GM12878 (cell line): ENCODE results near the gene GID8. TPM values are rescaled to one million over a fixed set of nuclear protein-coding genes. Genes with fewer than 3 reads are reported as not detected.

Experiments used
- ATAC-seq: fragments of 200-7000 bp; cut with Tn5 transposase; 3 replicates; pipeline ENCODE4 v1.9.1; 2020; ENCODE audit warnings: mild to moderate bottlenecking, moderate library complexity
- BruUV-seq: library from RNA; stranded (reverse); fragments of 400-500 nt; replicated peaks from 2 replicates; lab custom pipeline; 2021; lab: Mats Ljungman, UMichigan
- CTCF ChIA-PET: fragments of 300-600 bp; sonication (Branson Sonifier 250); formaldehyde crosslinking; extraction: SDS; loops from one replicate; lab custom pipeline; 2021; ENCODE audit warnings: inconsistent platforms; lab: Yijun Ruan, JAX
- POLR2A ChIA-PET: fragments of 350-600 bp; formaldehyde crosslinking; extraction: SDS; loops from one replicate; lab custom pipeline; 2021; ENCODE audit warnings: inconsistent platforms; lab: Charles Lee
- RAD21 ChIA-PET: fragments of 300-600 bp; sonication (Branson Sonifier 250); formaldehyde crosslinking; loops from one replicate; lab custom pipeline; 2023; ENCODE audit warnings: antibody characterized with exemption; ENCODE audit not compliant: unreplicated experiment; lab: Charles Lee
- SMC1A ChIA-PET: fragments of 300-600 bp; sonication (Branson Sonifier 250); formaldehyde crosslinking; loops from one replicate; lab custom pipeline; 2023; ENCODE audit not compliant: unreplicated experiment, uncharacterized antibody; lab: Charles Lee
- DNase-seq: peaks from one replicate; pipeline ENCODE4 v3.0.0-alpha.2; 2011; ENCODE audit warnings: low read depth, low spot score
- FAIRE-seq: peaks from 3 replicates; lab custom pipeline; 2011; peaks lifted over from hg19 to GRCh38; lab: Jason Lieb, UNC
- H2AFZ ChIP-seq: 2 replicates; pipeline ENCODE4 v1.6.0; 2011; ENCODE audit warnings: low read depth, low read length, control low read depth; ENCODE audit not compliant: control insufficient read depth
- H3K27ac ChIP-seq: 2 replicates; pipeline ENCODE4 v1.5.1; 2011; ENCODE audit warnings: control low read depth; ENCODE audit not compliant: control insufficient read depth, insufficient read depth
- H3K27me3 ChIP-seq, 2 experiments: replicated peaks in 1 of 2; 2 replicates each; pipeline versions ENCODE4 v1.6.0 to v1.6.1; 2011; ENCODE audit warnings: low read length in 1 of 2; ENCODE audit not compliant: control insufficient read depth in 2 of 2, insufficient read depth in 2 of 2
- H3K36me3 ChIP-seq, 2 experiments: 2 replicates each; pipeline ENCODE4 v1.5.1; 2011; ENCODE audit warnings: low read length in 1 of 2; ENCODE audit not compliant: control insufficient read depth in 2 of 2, insufficient read depth in 2 of 2
- H3K4me1 ChIP-seq: 2 replicates; pipeline ENCODE4 v1.6.1; 2011; ENCODE audit warnings: mild to moderate bottlenecking, low read length, moderate library complexity, mixed read lengths; ENCODE audit not compliant: control insufficient read depth, insufficient read depth
- H3K4me2 ChIP-seq: 2 replicates; pipeline ENCODE4 v1.6.0; 2011; ENCODE audit warnings: control low read depth; ENCODE audit not compliant: control insufficient read depth, insufficient read depth
- H3K4me3 ChIP-seq: fragments of 200-600 bp; sonication (generic); 2 replicates; pipeline ENCODE4 v1.5.1; 2016
- H3K79me2 ChIP-seq: 2 replicates; pipeline ENCODE4 v1.6.0; 2011; ENCODE audit warnings: low read length; ENCODE audit not compliant: control insufficient read depth, insufficient read depth
- H3K9ac ChIP-seq: 2 replicates; pipeline ENCODE4 v1.8.0; 2011; ENCODE audit warnings: low read length, control low read depth, mixed read lengths; ENCODE audit not compliant: control insufficient read depth, insufficient read depth
- H3K9me3 ChIP-seq: replicated peaks from 3 replicates; pipeline ENCODE4 v1.5.1; 2011; ENCODE audit warnings: mild to moderate bottlenecking, low read length; ENCODE audit not compliant: control insufficient read depth, insufficient read depth
- H4K20me1 ChIP-seq: 2 replicates; pipeline ENCODE4 v1.6.0; 2011; ENCODE audit not compliant: control insufficient read depth, insufficient read depth
- BCL11A ChIP-seq: IDR thresholded peaks from 2 replicates; pipeline ENCODE4 v1.6.1; 2011; ENCODE audit warnings: low read depth, low read length
- BRCA1 ChIP-seq: IDR thresholded peaks from 2 replicates; pipeline ENCODE4 v1.6.1; 2011; ENCODE audit warnings: low read depth, low read length, improper control_type of control experiment
- IRF5 ChIP-seq: fragments of 450-650 bp; IDR thresholded peaks from 2 replicates; pipeline ENCODE4 v1.6.1; 2017; ENCODE audit warnings: borderline replicate concordance
- KAT2A ChIP-seq: conservative IDR thresholded peaks from 2 replicates; pipeline ENCODE4 v1.6.1; 2011; ENCODE audit warnings: low read depth, low read length; ENCODE audit not compliant: control insufficient read depth
- LARP7 ChIP-seq: fragments of 450-650 bp; IDR thresholded peaks from 2 replicates; pipeline ENCODE4 v1.6.1; 2017; ENCODE audit warnings: mild to moderate bottlenecking
- PML ChIP-seq: IDR thresholded peaks from 2 replicates; pipeline ENCODE4 v1.6.1; 2012; ENCODE audit warnings: low read length, inconsistent platforms
- POU2F2 ChIP-seq: IDR thresholded peaks from 3 replicates; pipeline ENCODE4 v1.6.1; 2011; ENCODE audit warnings: low read depth, mild to moderate bottlenecking, low read length, borderline replicate concordance
- SIX5 ChIP-seq: IDR thresholded peaks from 2 replicates; pipeline ENCODE4 v1.6.1; 2011; ENCODE audit warnings: mild to moderate bottlenecking, low read depth, low read length, moderate library complexity; ENCODE audit not compliant: severe bottlenecking
- TCF12 ChIP-seq: IDR thresholded peaks from 2 replicates; pipeline ENCODE4 v1.6.1; 2011; ENCODE audit warnings: low read depth, mild to moderate bottlenecking, low read length
- ZBTB11 ChIP-seq: fragments of 450-650 bp; formaldehyde crosslinking; IDR thresholded peaks from 2 replicates; pipeline ENCODE4 v1.5.0; 2022; ENCODE audit warnings: mild to moderate bottlenecking, missing genetic modification characterization
- ZNF24 ChIP-seq: fragments of 450-650 bp; IDR thresholded peaks from 2 replicates; pipeline ENCODE4 v1.6.1; 2017; ENCODE audit warnings: antibody characterized with exemption, mild to moderate bottlenecking
- ZNF274 ChIP-seq: IDR thresholded peaks from one replicate; pipeline ENCODE4 v1.8.0; 2011; ENCODE audit not compliant: insufficient read length, insufficient read depth
- ZSCAN29 ChIP-seq: fragments of 450-650 bp; IDR thresholded peaks from 2 replicates; pipeline ENCODE4 v1.6.1; 2017; ENCODE audit warnings: mild to moderate bottlenecking, moderate library complexity
- WGBS: methylation state at CpG from one replicate; pipeline ENCODE4 v1.1.6; 2016; ENCODE audit warnings: low lambda C conversion rate; ENCODE audit not compliant: insufficient replicate concordance, insufficient coverage; ENCODE audit errors: missing lambda C conversion rate; 5-methylcytosine and 5-hydroxymethylcytosine counted together
- in situ Hi-C: fragments of 300-500 bp; cut with MboI; formaldehyde crosslinking; loops from 9 replicates; pipeline ENCODE4 v1.14.3; 2018; ENCODE audit warnings: mixed read lengths
- intact Hi-C: fragments of 100-400 bp; cut with micrococcal nuclease; formaldehyde crosslinking; loops from one replicate; pipeline ENCODE4 v1.14.2; 2022; ENCODE audit not compliant: unreplicated experiment
- polyA plus RNA-seq, 11 experiments: library from polyadenylated mRNA; depleted of rRNA in 4 of 11; unstranded in 6 of 11; stranded (reverse) in 5 of 11; fragments of >200 nt; fragmentation: Nextera tagmentation in 4 of 11; fragmentation: Illumina TruSeq in 1 of 11; extraction: Ambion mirVana in 4 of 11; extraction: Trizol in 1 of 11; gene quantifications; 1 replicate in 1 of 11; 2 replicates in 10 of 11; pipeline versions ENCODE4 v1.2.1 to v1.2.3, GENCODE V29; 2011 to 2016; ENCODE audit warnings: inconsistent platforms in 2 of 11, missing spikeins in 2 of 11, low read depth in 1 of 11
- total RNA-seq, 4 experiments: library from RNA; depleted of rRNA in 3 of 4; stranded (reverse); fragments of >200 nt in 3 of 4; fragmentation: Illumina TruSeq in 1 of 4; extraction: Trizol in 1 of 4; gene quantifications; 2 replicates each; pipeline versions ENCODE4 v1.2.1 to v1.2.3, GENCODE V29; 2013 to 2021

GID8 gene
- total and polyA plus RNA-seq, 10 of the 15 experiments (the other 5 are each of a cell fraction or from before 2014, with no cell fraction given) = 12.0 to 33.8 (median 22.2) TPM

- in situ Hi-C loops = no loop called here
- peaks cover 5% of the 10 kb centered on the region for H3K4me1 ChIP-seq
- no peak overlapping the region for H2AFZ ChIP-seq
- no peaks in the 10 kb centered on the region; the same call in 1 of the 2 replicates for H4K20me1 ChIP-seq
- ChIA-PET SMC1A (no interaction called here), CTCF (interaction anchor here (1.2 to 1.6 kb wide), 2 partner anchors 55 to 71 kb away, joined by 3 to 7 read pairs; no protein-coding TSS in a partner anchor)
- peaks cover 20 to 35% of the 10 kb centered on the region in 2 experiments for H3K36me3 ChIP-seq
- no peaks in the 10 kb centered on the region for H3K79me2 ChIP-seq
- FAIRE-seq (no peak), ATAC-seq (no peak)
- TF ChIP-seq BRCA1 (no peak), PML (no peak), BCL11A (no peak), ZNF274 (no peak), ZNF24 (no peak), LARP7 (no peak), ZBTB11 (no peak), TCF12 (no peak), SIX5 (no peak), POU2F2 (no peak), IRF5 (no peak), KAT2A (no peak), ZSCAN29 (no peak)
- TF ChIP-seq, all 136 proteins: peak for 0
- ChIA-PET RAD21 (no interaction called here), POLR2A (no interaction called here)
- no peak for DNase-seq
- no peak overlapping the region for H3K27ac ChIP-seq
- H3K4me3 ChIP-seq = no peak overlapping the region
- BruUV-seq = no TSS peak
- no peak overlapping the region for H3K4me2 ChIP-seq
- intact Hi-C loops = no loop called here
- 88% methylated on average over 14 of the region's 14 CpGs for WGBS
- H3K9ac ChIP-seq = no peak overlapping the region
- H3K27me3 ChIP-seq = no peaks in the 10 kb centered on the region
- H3K9me3 ChIP-seq = no peaks in the 10 kb centered on the region
These were observed 43.7 kb upstream of the GID8 start for GRCh38 chr20:62894261-62894660.
